GOT3 (cell line): ENCODE data around the gene GHDC.
"Not testable (repeated sequence)": the region's sequence is repeated elsewhere in the genome, so short reads cannot be mapped to it uniquely, and the experiment has no call there.

Source experiments
- DNase-seq: peaks from one replicate; lab custom pipeline; 2025; ENCODE audit warnings: mixed read lengths; lab: John Stamatoyannopoulos, UW

Gene GHDC

GRCh38 chr17:42146911-42147607, 47.2 kb downstream of the GHDC start:
- no peak for DNase-seq

GRCh38 chr17:42143138-42143537, 51.2 kb downstream of the GHDC start:
- DNase-seq = not testable (repeated sequence)

- DNase-seq = no peak
Measured at GRCh38 chr17:42142371-42142896, 51.9 kb downstream of the GHDC start.

- no peak for DNase-seq
Measured at GRCh38 chr17:42141382-42141781, 52.9 kb downstream of the GHDC start.

DNA sequence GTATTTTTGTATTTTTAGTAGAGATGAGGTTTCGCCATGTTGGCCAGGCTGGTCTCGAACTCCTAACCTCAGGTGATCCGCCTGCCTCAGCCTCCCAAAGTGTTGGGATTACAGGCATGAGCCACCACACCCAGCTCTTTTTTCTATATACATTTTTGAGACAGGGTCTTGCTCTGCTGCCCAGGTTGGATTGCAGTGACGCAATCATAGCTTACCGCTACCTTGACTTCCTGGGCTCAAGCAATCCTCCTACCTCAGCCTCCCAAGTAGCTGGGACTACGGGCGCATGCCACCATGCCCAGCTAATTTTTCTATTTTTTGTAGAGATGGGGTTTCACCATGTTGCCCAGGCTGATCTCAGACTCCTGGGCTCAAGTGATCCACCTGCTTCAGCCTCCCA, 53.6 kb downstream of the GHDC start:
- not testable (repeated sequence) for DNase-seq
